Neural progenitor cell (in vitro differentiated cells): ENCODE results near the gene PTCH1.

Experiments
- EZH2 ChIP-seq: fragments of 200-600 bp; sonication (generic); IDR thresholded peaks from 2 replicates; pipeline ENCODE4 v1.6.1; 2017; ENCODE audit warnings: antibody characterized with exemption, mild to moderate bottlenecking, moderate library complexity
- EZH2phosphoT487 ChIP-seq: fragments of 200-600 bp; sonication (generic); IDR thresholded peaks from 2 replicates; pipeline ENCODE4 v1.6.1; 2017; ENCODE audit warnings: antibody characterized with exemption
- TF ChIP-seq, protein P1 (sequence below): fragments of 200-600 bp; sonication (generic); IDR thresholded peaks from 2 replicates; pipeline ENCODE4 v1.5.1; 2017; ENCODE audit warnings: antibody characterized with exemption, mild to moderate bottlenecking

GRCh38 chr9:95508968-95509850, 7.6 kb downstream of the PTCH1 start:
- TF ChIP-seq, protein P1, sequence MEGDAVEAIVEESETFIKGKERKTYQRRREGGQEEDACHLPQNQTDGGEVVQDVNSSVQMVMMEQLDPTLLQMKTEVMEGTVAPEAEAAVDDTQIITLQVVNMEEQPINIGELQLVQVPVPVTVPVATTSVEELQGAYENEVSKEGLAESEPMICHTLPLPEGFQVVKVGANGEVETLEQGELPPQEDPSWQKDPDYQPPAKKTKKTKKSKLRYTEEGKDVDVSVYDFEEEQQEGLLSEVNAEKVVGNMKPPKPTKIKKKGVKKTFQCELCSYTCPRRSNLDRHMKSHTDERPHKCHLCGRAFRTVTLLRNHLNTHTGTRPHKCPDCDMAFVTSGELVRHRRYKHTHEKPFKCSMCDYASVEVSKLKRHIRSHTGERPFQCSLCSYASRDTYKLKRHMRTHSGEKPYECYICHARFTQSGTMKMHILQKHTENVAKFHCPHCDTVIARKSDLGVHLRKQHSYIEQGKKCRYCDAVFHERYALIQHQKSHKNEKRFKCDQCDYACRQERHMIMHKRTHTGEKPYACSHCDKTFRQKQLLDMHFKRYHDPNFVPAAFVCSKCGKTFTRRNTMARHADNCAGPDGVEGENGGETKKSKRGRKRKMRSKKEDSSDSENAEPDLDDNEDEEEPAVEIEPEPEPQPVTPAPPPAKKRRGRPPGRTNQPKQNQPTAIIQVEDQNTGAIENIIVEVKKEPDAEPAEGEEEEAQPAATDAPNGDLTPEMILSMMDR = no peak
- TF ChIP-seq EZH2phosphoT487 = no peak
- no peak for TF ChIP-seq EZH2
